Endothelial cell of umbilical vein (primary cell): ENCODE measurements around the gene CD74. TPM values are rescaled to one million over a fixed set of nuclear protein-coding genes. Genes with fewer than 3 reads are reported as not detected.

Source experiments
- BruUV-seq: library from RNA; stranded (reverse); fragments of 400-500 nt; replicated peaks from 2 replicates; lab custom pipeline; 2021; lab: Mats Ljungman, UMichigan
- CTCF ChIA-PET: fragments of 300-600, 350-600 bp; sonication (Branson Sonifier 250); formaldehyde crosslinking; loops from one replicate; lab custom pipeline; 2021; ENCODE audit warnings: antibody characterized with exemption, inconsistent platforms; lab: Charles Lee
- POLR2A ChIA-PET: fragments of 300-600, 350-600 bp; sonication (Branson Sonifier 250); formaldehyde crosslinking; loops from one replicate; lab custom pipeline; 2021; ENCODE audit warnings: antibody characterized with exemption, inconsistent platforms; lab: Charles Lee
- DNase-seq: peaks from one replicate; pipeline ENCODE4 v3.0.0-alpha.2; 2011; ENCODE audit warnings: low read depth, low spot score
- FAIRE-seq: peaks from 2 replicates; lab custom pipeline; 2011; peaks lifted over from hg19 to GRCh38; lab: Jason Lieb, UNC
- H2AFZ ChIP-seq: 2 replicates; pipeline ENCODE4 v1.6.0; 2012; ENCODE audit warnings: low read depth, low read length, control low read depth, inconsistent platforms
- H3K27ac ChIP-seq: 2 replicates; pipeline ENCODE4 v1.5.1; 2011; ENCODE audit warnings: low read depth, mild to moderate bottlenecking, control low read depth, low read length, moderate library complexity; ENCODE audit not compliant: insufficient read depth
- H3K27me3 ChIP-seq, 2 experiments: 2 replicates each; pipeline versions ENCODE4 v1.6.0 to v1.6.1; 2011; ENCODE audit warnings: low read length in 2 of 2, mixed read lengths in 1 of 2; ENCODE audit not compliant: control insufficient read depth in 2 of 2, insufficient read depth in 2 of 2
- H3K36me3 ChIP-seq, 2 experiments: 2 replicates in 1 of 2; 3 replicates in 1 of 2; pipeline ENCODE4 v1.5.1; 2011; ENCODE audit warnings: low read length in 2 of 2, mild to moderate bottlenecking in 1 of 2, moderate library complexity in 1 of 2; ENCODE audit not compliant: control insufficient read depth in 2 of 2, insufficient read depth in 2 of 2; ENCODE audit errors: extremely low read depth in 1 of 2
- H3K4me1 ChIP-seq: 3 replicates; pipeline ENCODE4 v1.5.1; 2011; ENCODE audit warnings: mild to moderate bottlenecking, low read length; ENCODE audit not compliant: control insufficient read depth, insufficient read depth; ENCODE audit errors: extremely low read depth
- H3K4me2 ChIP-seq: 2 replicates; pipeline ENCODE4 v1.6.1; 2011; ENCODE audit warnings: low read length, control low read depth, mixed read lengths; ENCODE audit not compliant: insufficient read depth
- H3K4me3 ChIP-seq, 3 experiments: fragments of 200-600 bp in 1 of 3; sonication (generic), shearing (Covaris generic) in 1 of 3; replicated peaks in 1 of 3; 2 replicates each; pipeline ENCODE4 v1.5.1; 2011 to 2016; ENCODE audit warnings: control low read depth in 3 of 3, low read length in 3 of 3, mild to moderate bottlenecking in 2 of 3, inconsistent platforms in 1 of 3, low read depth in 1 of 3, moderate library complexity in 1 of 3; ENCODE audit not compliant: insufficient read depth in 1 of 3
- H3K79me2 ChIP-seq: 2 replicates; pipeline ENCODE4 v1.6.0; 2012; ENCODE audit warnings: low read length, inconsistent platforms; ENCODE audit not compliant: control insufficient read depth, insufficient read depth
- H3K9ac ChIP-seq: replicated peaks from 2 replicates; pipeline ENCODE3; 2011; ENCODE audit warnings: low read length, control low read depth; ENCODE audit not compliant: insufficient read depth; ENCODE audit errors: extremely low read depth
- H3K9me1 ChIP-seq: replicated peaks from 3 replicates; pipeline ENCODE4 v1.6.0; 2011; ENCODE audit warnings: mild to moderate bottlenecking, low read length; ENCODE audit not compliant: control insufficient read depth, insufficient read depth; ENCODE audit errors: extremely low read depth
- H3K9me3 ChIP-seq: replicated peaks from 2 replicates; pipeline ENCODE4 v1.5.1; 2012; ENCODE audit warnings: low read length, inconsistent platforms; ENCODE audit not compliant: control insufficient read depth, insufficient read depth
- H4K20me1 ChIP-seq: replicated peaks from 2 replicates; pipeline ENCODE3; 2011; ENCODE audit warnings: mild to moderate bottlenecking, low read length; ENCODE audit not compliant: control insufficient read depth, insufficient read depth; ENCODE audit errors: extremely low read depth
- CTCF ChIP-seq, 2 donors: IDR thresholded peaks; 1 replicate in 1 of 2; 2 replicates in 1 of 2; pipeline ENCODE4 v1.5.1; 2011; ENCODE audit warnings: low read length in 2 of 2, mild to moderate bottlenecking in 2 of 2, moderate library complexity in 2 of 2, control low read depth in 1 of 2, inconsistent platforms in 1 of 2, low read depth in 1 of 2; ENCODE audit not compliant: insufficient read depth in 1 of 2; ENCODE audit errors: extremely low read depth in 1 of 2
- EZH2 ChIP-seq: IDR thresholded peaks from 2 replicates; pipeline ENCODE4 v1.6.1; 2012; ENCODE audit warnings: borderline replicate concordance, low read depth, mild to moderate bottlenecking, moderate library complexity, low read length, inconsistent platforms; ENCODE audit not compliant: severe bottlenecking
- FOS ChIP-seq: IDR thresholded peaks from 2 replicates; pipeline ENCODE4 v1.6.1; 2011; ENCODE audit warnings: mild to moderate bottlenecking, low read length, moderate library complexity, borderline replicate concordance; ENCODE audit not compliant: insufficient read depth
- GATA2 ChIP-seq: IDR thresholded peaks from 2 replicates; pipeline ENCODE4 v1.7.0; 2011; ENCODE audit warnings: low read depth, mild to moderate bottlenecking, moderate library complexity, mixed read lengths, low read length; ENCODE audit not compliant: insufficient read length, insufficient read depth
- JUN ChIP-seq: IDR thresholded peaks from 2 replicates; pipeline ENCODE4 v1.6.1; 2011; ENCODE audit warnings: borderline replicate concordance, low read depth; ENCODE audit not compliant: insufficient read length, insufficient read depth
- MAX ChIP-seq: IDR thresholded peaks from 2 replicates; pipeline ENCODE4 v1.6.1; 2011; ENCODE audit not compliant: insufficient read depth, insufficient read length
- MYC ChIP-seq: IDR thresholded peaks from one replicate; pipeline ENCODE4 v1.6.1; 2011; ENCODE audit warnings: mild to moderate bottlenecking, low read depth, low read length
- POLR2A ChIP-seq: IDR thresholded peaks from 2 replicates; pipeline ENCODE4 v1.6.1; 2012; ENCODE audit warnings: low read depth, mild to moderate bottlenecking, control low read depth, low read length
- POLR2AphosphoS5 ChIP-seq: IDR thresholded peaks from 2 replicates; pipeline ENCODE4 v1.6.1; 2012; ENCODE audit warnings: low read depth, mild to moderate bottlenecking, control low read depth, low read length, moderate library complexity; ENCODE audit not compliant: insufficient read depth
- dilution Hi-C: fragments of 300-500 bp; cut with MboI; formaldehyde crosslinking; loops from one replicate; pipeline ENCODE4 v1.15.0; 2019; ENCODE audit warnings: low sequenced_read_pairs; ENCODE audit not compliant: extremely low pct_ligation_motif_present
- intact Hi-C: fragments of 100-400 bp; cut with micrococcal nuclease; formaldehyde crosslinking; loops from one replicate; pipeline ENCODE4 v1.10.0; 2022
- polyA plus RNA-seq, 4 experiments: library from polyadenylated mRNA; depleted of rRNA in 3 of 4; stranded (reverse) in 3 of 4; unstranded in 1 of 4; fragments of >200 nt; gene quantifications; 2 replicates each; pipeline versions ENCODE4 v1.2.1 to v1.2.3, GENCODE V29; 2011 to 2012; ENCODE audit warnings: missing spikeins in 1 of 4
- total RNA-seq: library from RNA; stranded (reverse); gene quantifications from 2 replicates; pipeline ENCODE4 v1.2.3, GENCODE V29; 2021

The CD74 gene
- total and polyA plus RNA-seq, 2 donors (not counting 3 experiments of a cell fraction or from before 2014, with no cell fraction given), result 0.62 to 1.3 TPM

GRCh38 chr5:150376799-150377771 is 35.6 kb downstream of the CD74 start:
- Histone ChIP-seq H2AFZ (no peak overlapping the region), H3K4me3 (no peak overlapping the region), H3K4me2 (no peak overlapping the region), H3K9ac (no peak overlapping the region), H3K79me2 (no peaks in the 10 kb centered on the region), H4K20me1 (no peaks in the 10 kb centered on the region), H3K4me1 (no peaks in the 10 kb centered on the region), H3K9me1 (no peaks in the 10 kb centered on the region), H3K9me3 (no peaks in the 10 kb centered on the region), H3K27me3 (no peaks in the 10 kb centered on the region), H3K36me3 (peaks cover 8 to 71% of the 10 kb centered on the region in 2 experiments), H3K27ac (no peak overlapping the region)
- dilution Hi-C loops, result no loop called here
- POLR2A ChIA-PET, result no interaction called here
- intact Hi-C loops, result no loop called here
- CTCF ChIA-PET, result interaction anchor here (0.9 to 1.4 kb wide), 2 partner anchors 14 to 19 kb away, joined by 3 to 4 read pairs; no protein-coding TSS in a partner anchor
- TF ChIP-seq GATA2 (no peak), JUN (no peak), MYC (no peak), FOS (no peak), MAX (no peak), POLR2A (no peak), CTCF (IDR thresholded peaks at IDR 0.05; ENCODE audit: extremely low read depth in 1 of 2, insufficient read depth in 1 of 2, low read depth in 1 of 2, low read length in 2 of 2) (no peak), EZH2 (no peak), POLR2AphosphoS5 (no peak)
- FAIRE-seq (no peak), DNase-seq (no peak)
- no TSS peak for BruUV-seq
